ENCODE results near the gene ZMYM2. TPM values are rescaled to one million over a fixed set of nuclear protein-coding genes. Genes with fewer than 3 reads are reported as not detected.

ZMYM2 gene
- total RNA-seq, 4 donors from 2014 or later = 40.6 to 92.8 (median 50.7) TPM

DNA sequence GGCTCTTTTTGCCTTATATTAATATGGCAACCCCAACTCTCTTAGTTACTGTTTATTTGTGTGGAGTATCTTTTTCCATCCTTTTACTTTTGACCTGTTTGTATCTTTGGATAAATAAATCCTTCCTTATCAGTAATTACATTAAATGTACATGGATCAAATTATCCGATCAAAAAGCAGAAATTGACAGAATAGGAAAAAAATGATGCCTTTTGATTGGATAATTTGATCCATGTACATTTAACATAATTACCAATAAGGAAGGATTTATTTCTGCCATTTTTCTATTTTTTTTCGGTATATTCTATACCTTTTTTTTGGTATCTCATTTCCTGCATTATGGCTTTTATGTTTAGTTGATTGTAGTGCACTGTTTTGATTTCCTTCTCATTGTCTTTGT lies 57.2 kb downstream of the ZMYM2 start:
- no peak overlapping the region for H3K4me3 ChIP-seq
- no peak for ATAC-seq
- WGBS, 2 donors (ENCODE audit: low coverage in 1 of 2) = 100% methylated on average over 2 of the region's 2 CpGs
- peaks cover 0 to 60% of the 10 kb centered on the region in 2 donors for H3K36me3 ChIP-seq
- H3K4me1 ChIP-seq = no peaks in the 10 kb centered on the region
- peaks cover 0 to 33% (median 0%) of the 10 kb centered on the region in 3 donors for H3K9me3 ChIP-seq
- H3K27me3 ChIP-seq = no peaks in the 10 kb centered on the region
- TF ChIP-seq EP300 (IDR thresholded peaks at IDR 0.05) = no peak
- TF ChIP-seq, protein P1, sequence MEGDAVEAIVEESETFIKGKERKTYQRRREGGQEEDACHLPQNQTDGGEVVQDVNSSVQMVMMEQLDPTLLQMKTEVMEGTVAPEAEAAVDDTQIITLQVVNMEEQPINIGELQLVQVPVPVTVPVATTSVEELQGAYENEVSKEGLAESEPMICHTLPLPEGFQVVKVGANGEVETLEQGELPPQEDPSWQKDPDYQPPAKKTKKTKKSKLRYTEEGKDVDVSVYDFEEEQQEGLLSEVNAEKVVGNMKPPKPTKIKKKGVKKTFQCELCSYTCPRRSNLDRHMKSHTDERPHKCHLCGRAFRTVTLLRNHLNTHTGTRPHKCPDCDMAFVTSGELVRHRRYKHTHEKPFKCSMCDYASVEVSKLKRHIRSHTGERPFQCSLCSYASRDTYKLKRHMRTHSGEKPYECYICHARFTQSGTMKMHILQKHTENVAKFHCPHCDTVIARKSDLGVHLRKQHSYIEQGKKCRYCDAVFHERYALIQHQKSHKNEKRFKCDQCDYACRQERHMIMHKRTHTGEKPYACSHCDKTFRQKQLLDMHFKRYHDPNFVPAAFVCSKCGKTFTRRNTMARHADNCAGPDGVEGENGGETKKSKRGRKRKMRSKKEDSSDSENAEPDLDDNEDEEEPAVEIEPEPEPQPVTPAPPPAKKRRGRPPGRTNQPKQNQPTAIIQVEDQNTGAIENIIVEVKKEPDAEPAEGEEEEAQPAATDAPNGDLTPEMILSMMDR (IDR thresholded peaks at IDR 0.05) = no peak
- no peak for TF ChIP-seq POLR2A (IDR thresholded peaks at IDR 0.05)
- no peak for TF ChIP-seq POLR2AphosphoS5 (IDR thresholded peaks at IDR 0.05)
- no peak overlapping the region for H3K27ac ChIP-seq

DNA sequence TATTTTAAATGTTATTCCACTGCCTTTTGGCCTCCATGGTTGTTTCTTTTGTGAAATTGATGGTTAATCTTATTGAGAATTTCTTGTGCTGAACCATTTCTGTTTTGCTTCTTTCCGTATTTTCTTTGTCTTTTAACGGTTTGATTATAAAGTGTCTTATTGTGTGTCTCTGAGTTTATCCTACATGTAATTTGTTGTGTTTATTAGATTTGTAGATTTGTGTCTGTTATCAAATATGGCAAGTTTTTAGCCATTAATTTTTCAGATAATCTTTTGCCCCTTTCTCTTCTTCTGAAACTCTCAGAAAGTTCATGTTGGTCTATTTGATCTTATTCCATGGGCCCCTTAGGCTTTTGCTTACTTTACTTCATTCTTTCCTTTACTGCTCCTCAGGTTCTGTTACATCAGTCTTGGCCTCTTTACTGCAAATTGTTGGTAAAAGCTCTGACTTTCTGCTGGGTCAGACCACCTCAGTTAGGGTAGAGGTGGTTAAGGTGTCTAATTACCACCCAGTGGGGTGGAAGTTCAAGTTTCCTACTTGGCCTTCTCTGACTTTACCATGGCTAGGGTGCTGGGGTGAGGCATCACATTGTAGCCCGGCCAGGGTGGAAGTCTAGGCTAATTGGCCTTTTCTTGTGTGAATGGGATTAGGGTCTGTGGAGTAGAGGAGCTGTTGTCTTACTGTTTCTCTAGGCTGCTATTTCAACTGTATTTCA lies 58.3 kb downstream of the ZMYM2 start:
- no peak for ATAC-seq
- no peak overlapping the region for H3K27ac ChIP-seq
- no peak overlapping the region for H3K4me3 ChIP-seq
- 86 to 90% methylated on average over 2 to 3 of the region's 3 CpGs for WGBS, 2 donors (ENCODE audit: low coverage in 1 of 2)
- peaks cover 0 to 33% (median 0%) of the 10 kb centered on the region in 3 donors for H3K9me3 ChIP-seq
- H3K36me3 ChIP-seq = peaks cover 0 to 60% of the 10 kb centered on the region in 2 donors
- TF ChIP-seq, protein P1 (IDR thresholded peaks at IDR 0.05) = no peak
- no peak for TF ChIP-seq EP300 (IDR thresholded peaks at IDR 0.05)
- no peak for TF ChIP-seq POLR2A (IDR thresholded peaks at IDR 0.05)
- no peak for TF ChIP-seq POLR2AphosphoS5 (IDR thresholded peaks at IDR 0.05)
- no peaks in the 10 kb centered on the region for H3K27me3 ChIP-seq
- peaks cover 0 to 4% (median 0%) of the 10 kb centered on the region in 3 donors for H3K4me1 ChIP-seq

GRCh38 chr13:20017365-20017711 lies 58.8 kb downstream of the ZMYM2 start:
- no peaks in the 10 kb centered on the region for H3K27me3 ChIP-seq
- 80 to 91% methylated on average over 1 of the region's 1 CpG for WGBS, 2 donors (ENCODE audit: low coverage in 1 of 2)
- H3K4me3 ChIP-seq = no peak overlapping the region
- ATAC-seq = no peak
- no peak for TF ChIP-seq POLR2AphosphoS5 (IDR thresholded peaks at IDR 0.05)
- TF ChIP-seq POLR2A (IDR thresholded peaks at IDR 0.05) = no peak
- TF ChIP-seq EP300 (IDR thresholded peaks at IDR 0.05) = no peak
- TF ChIP-seq, protein P1 (IDR thresholded peaks at IDR 0.05) = no peak
- H3K9me3 ChIP-seq = peaks cover 0 to 33% (median 0%) of the 10 kb centered on the region in 3 donors
- no peak overlapping the region for H3K27ac ChIP-seq
- peaks cover 0 to 55% of the 10 kb centered on the region in 2 donors for H3K36me3 ChIP-seq
- H3K4me1 ChIP-seq = peaks cover 0 to 9% (median 0%) of the 10 kb centered on the region in 3 donors

- Histone ChIP-seq H3K27ac (no peak overlapping the region), H3K36me3 (peaks cover 0 to 51% of the 10 kb centered on the region in 2 donors), H3K4me1 (peaks cover 0 to 15% (median 0%) of the 10 kb centered on the region in 3 donors), H3K9me3 (peaks cover 0 to 30% (median 0%) of the 10 kb centered on the region in 3 donors), H3K27me3 (no peaks in the 10 kb centered on the region), H3K4me3 (no peak overlapping the region)
- 87 to 92% methylated on average over 2 of the region's 2 CpGs for WGBS, 2 donors (ENCODE audit: low coverage in 1 of 2)
- ATAC-seq = no peak
- no peak for TF ChIP-seq POLR2AphosphoS5 (IDR thresholded peaks at IDR 0.05)
- TF ChIP-seq, protein P1 (IDR thresholded peaks at IDR 0.05) = no peak
- no peak for TF ChIP-seq POLR2A (IDR thresholded peaks at IDR 0.05)
- TF ChIP-seq EP300 (IDR thresholded peaks at IDR 0.05) = no peak
Measured at GRCh38 chr13:20019043-20019442, 60.5 kb downstream of the ZMYM2 start.

- H3K4me3 ChIP-seq = no peak overlapping the region
- no peak overlapping the region for H3K27ac ChIP-seq
- ATAC-seq = no peak
- 67 to 95% methylated on average over 2 of the region's 2 CpGs for WGBS, 2 donors (ENCODE audit: low coverage in 1 of 2)
- peaks cover 0 to 15% (median 0%) of the 10 kb centered on the region in 3 donors for H3K4me1 ChIP-seq
- TF ChIP-seq POLR2AphosphoS5 (IDR thresholded peaks at IDR 0.05) (no peak), EP300 (IDR thresholded peaks at IDR 0.05) (no peak)
- TF ChIP-seq, protein P1 (IDR thresholded peaks at IDR 0.05) = no peak
- peaks cover 0 to 59% of the 10 kb centered on the region in 2 donors for H3K36me3 ChIP-seq
- H3K9me3 ChIP-seq = no peaks in the 10 kb centered on the region
- H3K27me3 ChIP-seq = no peaks in the 10 kb centered on the region
Measured at GRCh38 chr13:20024702-20025101, 66.2 kb downstream of the ZMYM2 start.

Measured in gastroesophageal sphincter (tissue), 4 donors.